ENCODE data around the gene PPP4R3A.
"Not testable (repeated sequence)": the region's sequence is repeated elsewhere in the genome, so short reads cannot be mapped to it uniquely, and the experiment has no call there.

PPP4R3A gene

DNA sequence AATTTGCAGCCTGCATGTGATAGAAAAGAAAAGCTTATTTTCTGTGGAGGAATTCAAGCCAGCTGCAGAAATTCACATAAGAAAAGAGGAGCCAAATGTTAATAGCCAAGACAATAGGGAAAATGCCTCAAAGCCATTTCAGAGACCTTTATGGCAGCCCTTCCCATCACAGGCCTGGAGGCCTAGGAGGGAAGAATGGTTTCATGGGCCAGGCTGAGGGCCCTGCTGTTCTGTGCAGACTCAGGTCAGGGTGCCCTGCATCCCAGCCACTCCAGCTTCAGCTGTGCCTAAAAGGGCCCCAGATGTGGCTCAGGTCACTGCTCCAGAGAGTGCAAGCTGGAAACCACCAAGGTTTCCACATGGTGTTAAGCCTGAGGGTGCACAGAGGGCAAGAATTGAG lies 71.3 kb downstream of the PPP4R3A start:
- no peak for DNase-seq

DNA sequence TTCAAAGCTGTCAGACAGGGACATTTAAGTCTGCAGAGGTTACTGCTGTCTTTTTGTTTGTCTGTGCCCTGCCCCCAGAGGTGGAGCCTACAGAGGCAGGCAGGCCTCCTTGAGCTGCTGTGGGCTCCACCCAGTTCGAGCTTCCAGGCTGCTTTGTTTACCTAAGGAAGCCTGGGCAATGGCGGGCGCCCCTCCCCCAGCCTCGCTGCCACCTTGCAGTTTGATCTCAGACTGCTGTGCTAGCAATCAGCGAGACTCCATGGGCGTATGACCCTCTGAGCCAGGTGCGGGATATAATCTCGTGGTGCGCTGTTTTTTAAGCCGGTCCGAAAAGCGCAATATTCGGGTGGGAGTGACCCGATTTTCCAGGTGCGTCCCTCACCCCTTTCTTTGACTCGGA lies 73.8 kb downstream of the PPP4R3A start:
- DNase-seq: not testable (repeated sequence)

More for the DNA sequence above, 71.3 kb downstream of the PPP4R3A start:
- TF ChIP-seq GATA1 (IDR thresholded peaks at IDR 0.05; ENCODE audit: low read depth, low read length) (no peak), POLR2A (IDR thresholded peaks at IDR 0.05; ENCODE audit: low read length) (no peak)

DNA sequence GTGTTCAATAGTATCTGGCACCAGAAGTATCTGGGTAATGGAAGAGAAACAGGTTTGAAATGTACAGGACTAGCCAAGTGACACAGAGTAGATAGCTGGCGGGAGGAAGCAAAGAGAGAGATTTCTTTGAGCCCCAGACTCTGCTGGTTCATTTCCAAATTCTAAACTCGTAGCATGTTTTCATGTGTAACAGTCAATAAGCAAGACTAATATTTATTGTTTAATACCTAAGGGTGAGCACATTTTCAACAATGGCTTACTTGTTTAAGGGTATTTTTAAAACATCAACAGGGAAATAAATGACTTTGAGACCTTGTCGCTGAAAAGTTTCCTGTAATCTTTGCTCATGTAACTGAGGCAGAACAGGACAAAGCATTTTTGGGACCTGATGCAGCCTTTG lies 80.7 kb downstream of the PPP4R3A start:
- DNase-seq: no peak
- TF ChIP-seq POLR2A (IDR thresholded peaks at IDR 0.05; ENCODE audit: low read length) (no peak), GATA1 (IDR thresholded peaks at IDR 0.05; ENCODE audit: low read depth, low read length) (no peak)

DNA sequence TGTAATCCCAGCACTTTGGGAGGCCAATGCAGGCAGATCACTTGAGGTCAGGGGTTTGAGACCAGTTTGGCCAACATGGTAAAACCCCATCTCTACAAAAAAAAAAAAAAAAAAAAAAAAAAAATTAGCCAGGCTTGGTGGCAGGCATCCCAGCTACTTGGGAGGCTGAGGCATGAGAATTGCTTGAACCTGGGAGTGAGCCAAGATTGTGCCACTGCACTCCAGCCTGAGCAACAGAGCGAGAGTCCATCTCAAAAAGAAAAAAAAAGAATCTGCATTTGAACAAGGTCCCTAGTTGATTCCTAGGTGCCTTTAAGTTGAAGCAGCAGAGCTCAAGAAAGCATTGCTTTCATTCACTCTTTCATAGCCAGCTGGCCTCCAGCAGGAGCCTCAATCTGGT lies 81.2 kb downstream of the PPP4R3A start:
- DNase-seq: not testable (repeated sequence)

DNA sequence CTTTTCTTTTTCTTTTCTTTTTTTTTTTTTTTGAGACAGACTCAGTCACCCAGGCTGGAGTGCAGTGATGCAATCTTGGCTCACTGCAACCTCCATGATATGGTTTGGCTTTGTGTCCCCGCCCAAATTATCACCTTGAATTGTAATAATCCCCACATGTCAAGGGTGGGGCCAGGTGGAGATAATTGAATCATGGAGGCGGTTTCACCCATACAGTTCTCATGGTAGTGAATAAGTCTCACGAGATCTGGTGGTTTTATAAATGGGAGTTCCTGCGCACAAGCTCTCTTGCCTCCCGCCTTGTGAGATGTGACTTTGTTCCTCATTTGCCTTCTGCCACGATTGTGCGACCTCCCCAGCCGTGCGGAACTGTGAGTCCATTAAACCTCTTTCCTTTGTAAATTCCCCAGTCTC lies 84.6 kb downstream of the PPP4R3A start:
- peak in 1 of 2 experiments; percentile 29 for DNase-seq

DNA sequence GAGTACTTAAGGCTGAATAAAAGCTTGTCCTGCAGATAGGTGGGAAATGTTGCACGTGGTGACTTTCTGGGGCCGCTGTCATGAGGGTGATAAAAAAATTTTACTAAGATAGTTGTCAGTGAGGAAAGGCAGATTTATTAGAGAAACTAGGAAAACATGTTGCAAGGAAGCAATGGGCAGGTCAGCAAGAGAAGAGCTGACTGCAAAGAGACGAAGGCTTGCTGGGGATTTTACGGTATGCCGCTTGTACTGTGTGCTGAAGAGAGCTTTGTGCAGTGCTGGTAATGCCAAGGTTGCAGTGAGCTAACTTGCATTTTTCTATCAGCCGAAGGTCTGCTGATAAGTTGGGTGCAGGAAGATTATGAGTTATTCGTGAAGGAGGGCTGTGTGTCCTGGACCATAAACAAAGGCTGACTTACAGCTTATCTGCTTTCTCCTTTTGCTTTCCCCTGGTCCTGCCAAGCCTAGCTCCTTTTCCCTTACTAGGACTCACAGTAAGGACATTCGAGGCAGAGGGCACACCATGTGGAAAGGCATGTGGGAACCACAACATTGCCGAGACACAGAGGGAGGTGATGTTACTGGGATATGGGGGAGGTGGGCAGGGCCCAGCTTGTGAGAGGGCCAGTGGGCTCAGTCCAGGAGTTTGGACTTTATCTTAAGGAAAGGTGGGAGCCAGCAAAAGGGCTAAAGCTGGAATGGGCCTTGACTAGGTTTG lies 85.1 kb downstream of the PPP4R3A start:
- TF ChIP-seq GATA1 (IDR thresholded peaks at IDR 0.05; ENCODE audit: low read depth, low read length): no peak
- TF ChIP-seq POLR2A (IDR thresholded peaks at IDR 0.05; ENCODE audit: low read length): no peak
- no peak for DNase-seq

DNA sequence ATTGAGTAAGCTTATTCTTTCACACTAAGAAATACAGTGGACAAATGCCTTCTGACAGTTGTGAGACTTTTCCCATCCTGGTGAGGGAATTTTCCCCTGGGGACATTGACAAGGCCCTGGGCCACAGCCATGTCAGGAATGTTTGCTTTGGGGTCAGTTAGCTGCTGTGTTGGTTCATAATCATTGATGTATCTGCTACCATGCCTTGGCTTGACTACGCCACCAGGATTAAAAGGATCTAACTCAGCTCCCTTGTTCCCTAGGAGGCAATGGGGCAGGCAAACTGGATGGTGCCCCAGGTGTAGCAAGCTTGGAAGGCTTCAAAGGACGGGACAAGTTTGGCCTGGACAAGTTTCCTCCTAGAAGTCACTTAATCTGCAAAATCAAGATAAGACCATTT lies 89.4 kb downstream of the PPP4R3A start:
- TF ChIP-seq GATA1 (IDR thresholded peaks at IDR 0.05; ENCODE audit: low read depth, low read length): no peak
- no peak for TF ChIP-seq POLR2A (IDR thresholded peaks at IDR 0.05; ENCODE audit: low read length)
- DNase-seq: peak in 1 of 2 experiments; percentile 21

DNA sequence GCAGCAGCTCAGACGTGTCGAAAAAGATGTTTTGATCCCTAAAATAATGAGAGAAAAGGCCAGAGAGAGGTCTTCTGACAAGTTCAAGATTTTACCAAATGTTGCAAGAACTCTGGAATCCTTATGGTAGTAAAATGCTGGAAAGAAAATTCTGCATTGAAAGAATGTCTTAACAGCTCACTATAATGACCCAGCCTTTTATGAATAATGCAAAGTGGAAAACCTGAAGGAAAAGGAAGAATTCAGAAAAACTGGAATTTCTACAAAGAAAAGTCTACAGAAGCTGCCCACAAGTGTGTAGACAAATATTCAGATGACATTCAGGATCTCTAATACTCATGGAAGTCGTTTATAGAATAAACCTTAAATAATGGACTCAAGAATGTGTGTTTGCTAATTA lies 90.7 kb downstream of the PPP4R3A start:
- DNase-seq: no peak
- no peak for TF ChIP-seq GATA1 (IDR thresholded peaks at IDR 0.05; ENCODE audit: low read depth, low read length)
- TF ChIP-seq POLR2A (IDR thresholded peaks at IDR 0.05; ENCODE audit: low read length): no peak

DNA sequence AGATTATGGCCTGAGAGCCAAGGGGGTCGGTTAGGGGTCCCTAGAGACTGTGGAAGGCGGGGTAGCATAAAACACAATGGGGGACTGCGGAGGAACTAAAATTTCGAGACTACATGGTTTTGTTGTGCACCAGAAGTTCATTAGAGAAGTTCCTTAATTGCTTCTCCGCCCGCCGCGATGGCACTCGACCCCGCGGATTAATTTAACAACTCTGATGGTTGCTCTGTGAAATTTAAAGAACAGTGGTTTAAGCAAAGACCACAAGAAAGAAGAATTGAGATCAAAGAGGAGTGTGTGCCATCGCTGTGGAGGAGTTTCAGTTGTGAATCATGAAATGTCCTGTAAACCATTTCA lies 91.1 kb downstream of the PPP4R3A start:
- TF ChIP-seq POLR2A (IDR thresholded peaks at IDR 0.05; ENCODE audit: low read length): no peak
- no peak for TF ChIP-seq GATA1 (IDR thresholded peaks at IDR 0.05; ENCODE audit: low read depth, low read length)
- DNase-seq: no peak

DNA sequence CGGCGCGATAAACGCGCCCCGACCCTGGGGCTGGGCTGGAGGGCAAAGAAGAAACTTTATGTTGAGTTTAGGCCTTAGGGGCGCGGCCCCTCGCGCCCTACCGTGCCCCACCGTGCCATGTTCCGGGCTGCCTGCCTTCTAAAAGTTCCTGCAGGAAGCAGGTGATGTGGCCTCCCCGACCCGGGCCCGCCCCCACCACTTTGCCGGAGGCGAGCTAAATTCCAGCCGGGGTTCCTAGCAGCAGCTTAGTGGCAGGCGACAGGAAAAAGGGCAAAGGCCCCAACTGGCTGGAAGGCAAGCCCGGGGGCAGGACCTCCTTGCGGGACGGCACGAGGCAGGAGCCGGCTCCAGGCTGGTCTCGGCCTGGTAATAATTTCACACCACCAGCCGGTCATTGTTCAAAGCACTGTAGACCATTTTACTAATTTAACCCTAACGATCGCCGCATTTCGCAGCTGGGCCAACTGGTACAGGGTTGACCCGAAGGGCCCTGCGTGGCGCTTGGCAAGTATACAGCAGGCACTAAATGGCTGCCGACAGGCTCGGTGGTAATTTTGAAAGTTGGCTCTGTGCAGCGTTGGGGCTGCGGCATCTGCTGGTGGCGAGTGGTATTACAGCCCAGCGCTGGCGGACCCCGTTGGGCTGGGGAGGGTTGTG lies 91.6 kb downstream of the PPP4R3A start:
- TF ChIP-seq GATA1 (IDR thresholded peaks at IDR 0.05; ENCODE audit: low read depth, low read length) (no peak), POLR2A (IDR thresholded peaks at IDR 0.05; ENCODE audit: low read length) (no peak)
- peak; percentile 83 to 84 for DNase-seq

DNA sequence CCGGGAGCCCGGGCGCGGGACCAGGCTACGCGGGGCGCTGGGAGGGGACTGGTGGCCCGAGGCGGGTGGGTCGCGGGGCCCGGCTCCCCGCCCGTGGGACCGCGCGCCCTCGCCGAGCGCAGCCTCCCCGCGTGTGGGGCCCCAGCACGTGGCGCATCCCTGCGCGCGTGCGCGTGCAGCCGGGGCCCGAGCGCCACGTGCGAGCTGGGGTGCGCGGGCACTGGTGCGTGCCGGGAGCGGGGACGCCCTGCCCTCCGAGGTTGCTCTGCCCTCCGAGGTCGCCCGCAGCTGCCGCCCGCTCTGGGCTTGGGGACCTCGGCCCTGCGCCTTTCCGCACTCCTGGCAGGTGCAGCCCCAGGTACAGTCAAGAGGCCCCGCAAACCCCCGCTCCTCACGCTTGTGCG lies 92.1 kb downstream of the PPP4R3A start:
- TF ChIP-seq GATA1 (IDR thresholded peaks at IDR 0.05; ENCODE audit: low read depth, low read length): no peak
- TF ChIP-seq POLR2A (IDR thresholded peaks at IDR 0.05; ENCODE audit: low read length): peak; percentile 35
- peak; percentile 82 to 88 for DNase-seq

DNA sequence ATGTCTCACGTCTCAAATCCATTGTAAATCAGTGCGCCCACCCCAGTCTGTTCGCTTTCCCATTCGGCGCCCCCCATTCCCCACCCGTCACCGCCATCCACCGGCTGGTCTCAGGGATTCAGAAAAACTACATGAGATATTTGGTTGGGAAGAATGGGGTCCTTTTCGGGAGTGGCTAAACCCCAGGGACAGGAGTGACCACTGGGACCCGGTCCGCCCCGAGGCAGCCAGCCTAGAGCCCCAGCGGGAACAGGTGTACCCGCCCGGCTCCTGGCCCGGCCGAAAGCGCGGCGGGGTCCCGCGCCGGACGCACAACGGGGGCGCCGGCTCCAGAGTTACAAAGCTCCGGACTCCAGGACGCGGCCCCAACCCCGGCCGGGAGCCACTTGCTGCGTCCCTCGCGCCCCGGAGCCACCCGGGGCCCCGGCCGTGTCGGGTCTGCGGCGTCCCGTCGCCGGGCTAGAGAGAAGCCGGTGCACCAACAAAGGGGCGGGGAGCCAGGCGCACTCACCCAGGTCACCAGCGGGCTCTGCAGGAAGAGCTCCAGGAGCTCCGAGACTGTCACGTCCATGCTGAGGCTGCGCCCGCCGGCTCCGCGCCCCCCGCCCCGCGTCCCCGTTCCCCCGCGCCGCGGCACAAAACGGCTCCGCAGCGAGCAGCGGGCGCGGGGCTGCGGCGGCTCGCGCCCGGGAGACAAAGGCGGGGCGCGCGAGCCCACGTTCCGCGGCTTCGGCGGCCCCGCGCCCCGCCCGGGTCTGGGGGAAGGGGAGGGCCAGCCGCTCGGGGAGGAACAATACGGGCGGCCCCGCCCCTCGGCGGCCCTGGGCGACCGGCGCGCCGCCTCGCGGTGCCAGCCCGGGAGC lies 92.8 kb downstream of the PPP4R3A start, which contains the start of gene CCDC88C:
Gene CCDC88C (minus strand): TSS at position 701 of the 863 bp plus-strand sequence. CDS start 130 bp downstream, at position 571.
- TF ChIP-seq GATA1 (IDR thresholded peaks at IDR 0.05; ENCODE audit: low read depth, low read length) (no peak), POLR2A (IDR thresholded peaks at IDR 0.05; ENCODE audit: low read length) (no peak)
- DNase-seq: peak; percentile 82 to 86

DNA sequence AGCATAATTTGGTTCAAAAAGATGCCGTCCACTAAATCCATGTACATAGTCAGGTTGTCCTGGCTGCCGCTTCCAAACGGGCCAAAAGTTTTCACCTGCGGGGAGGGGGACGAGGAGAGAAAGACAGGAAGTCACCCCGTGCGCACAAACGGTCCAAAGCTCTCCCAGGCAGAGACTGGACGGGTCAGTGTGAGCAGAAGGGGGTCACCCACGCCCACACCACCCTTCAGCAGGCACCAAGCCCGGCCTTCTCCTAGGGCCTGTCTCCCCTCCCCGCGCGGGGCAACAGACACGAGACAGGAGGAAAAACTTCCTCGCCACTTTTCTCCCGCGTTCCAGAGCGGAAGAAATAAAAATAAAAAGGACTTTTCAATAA lies 93.4 kb downstream of the PPP4R3A start:
- peak; percentile 39 to 47 for DNase-seq
- TF ChIP-seq GATA1 (IDR thresholded peaks at IDR 0.05; ENCODE audit: low read depth, low read length) (no peak), POLR2A (IDR thresholded peaks at IDR 0.05; ENCODE audit: low read length) (no peak)

All from erythroblast (primary cell).